NCI-H510A treated with DMSO at 0.1 percent for 48 hours (cell line): ENCODE data around the gene MDM2.
"Not testable (repeated sequence)": the region's sequence is repeated elsewhere in the genome, so short reads cannot be mapped to it uniquely, and the experiment has no call there.

Experiments
- DNase-seq: peaks from one replicate; lab custom pipeline; 2025; lab: John Stamatoyannopoulos, UW

MDM2 gene

GRCh38 chr12:68786929-68787328 lies 21.0 kb upstream of the MDM2 start:
- DNase-seq = no peak

- DNase-seq = no peak
These were observed 19.3 kb upstream of the MDM2 start for GRCh38 chr12:68788554-68789143.

- no peak for DNase-seq
These were observed 18.7 kb upstream of the MDM2 start for GRCh38 chr12:68789144-68789878.

GRCh38 chr12:68790081-68790951 lies 17.7 kb upstream of the MDM2 start:
- no peak for DNase-seq

GRCh38 chr12:68790952-68791234 lies 17.1 kb upstream of the MDM2 start:
- DNase-seq = no peak

- no peak for DNase-seq
These were observed 16.0 kb upstream of the MDM2 start for GRCh38 chr12:68791897-68792481.

- peak; percentile 73 for DNase-seq
These were observed 15.0 kb upstream of the MDM2 start for GRCh38 chr12:68792952-68793351.

GRCh38 chr12:68793436-68793835 lies 14.5 kb upstream of the MDM2 start:
- DNase-seq = no peak

- no peak for DNase-seq
These were observed 13.9 kb upstream of the MDM2 start for GRCh38 chr12:68793975-68794652.

GRCh38 chr12:68794653-68795251 lies 13.2 kb upstream of the MDM2 start:
- DNase-seq = no peak

GRCh38 chr12:68796399-68796798 lies 11.6 kb upstream of the MDM2 start:
- DNase-seq = no peak

GRCh38 chr12:68798882-68799234 lies 9.1 kb upstream of the MDM2 start:
- no peak for DNase-seq

GRCh38 chr12:68800294-68800693 lies 7.7 kb upstream of the MDM2 start:
- no peak for DNase-seq

- DNase-seq = not testable (repeated sequence)
These were observed 6.9 kb upstream of the MDM2 start for GRCh38 chr12:68801124-68801523.

- DNase-seq = not testable (repeated sequence)
These were observed 5.6 kb upstream of the MDM2 start for GRCh38 chr12:68802372-68802745.

GRCh38 chr12:68802911-68803651 lies 4.9 kb upstream of the MDM2 start:
- DNase-seq = not testable (repeated sequence)

- no peak for DNase-seq
These were observed 3.9 kb upstream of the MDM2 start for GRCh38 chr12:68803948-68804656.

GRCh38 chr12:68804657-68805591 lies 3.1 kb upstream of the MDM2 start:
- no peak for DNase-seq

GRCh38 chr12:68805592-68806120 lies 2.3 kb upstream of the MDM2 start:
- no peak for DNase-seq
